ENCODE measurements around the gene SETD5. TPM values are rescaled to one million over a fixed set of nuclear protein-coding genes. Genes with fewer than 3 reads are reported as not detected.

The SETD5 gene
- total and polyA plus RNA-seq, 2 of the 8 experiments (the other 6 are each of a cell fraction or from before 2014, with no cell fraction given): 108 to 234 TPM

- Histone ChIP-seq H3K23ac (ENCODE audit: insufficient read length) (no peak overlapping the region), H2AK5ac (ENCODE audit: low read depth, low read length) (peak overlapping the region; percentile 92), H3K4ac (replicated peaks; ENCODE audit: insufficient read length, low read depth, low read length) (peak overlapping the region; percentile 99), H2BK5ac (ENCODE audit: low read depth, low read length) (peak overlapping the region; percentile 98), H2BK12ac (ENCODE audit: low read depth, low read length) (peak overlapping the region; percentile 52), H3K4me1 (replicated peaks in 1 of 4; ENCODE audit: control insufficient read depth in 3 of 4, insufficient read depth in 4 of 4, low read length in 3 of 4) (peaks cover 5 to 27% (median 12%) of the 10 kb centered on the region in 4 experiments; a peak in 6 of 7 replicates), H3K27me3 (replicated peaks in 1 of 4; ENCODE audit: control insufficient read depth in 3 of 4, extremely low read depth in 1 of 4, insufficient read depth in 3 of 4, low read length in 3 of 4) (no peaks in the 10 kb centered on the region), H4K5ac (ENCODE audit: insufficient read length, low read depth, low read length) (peak overlapping the region; percentile 52), H3K79me2 (ENCODE audit: control insufficient read depth in 1 of 2, insufficient read depth in 2 of 2, low read length in 2 of 2) (peaks cover 79 to 86% of the 10 kb centered on the region in 2 experiments), H3K23me2 (ENCODE audit: low read depth, low read length) (peaks cover 16% of the 10 kb centered on the region), H2BK20ac (ENCODE audit: low read length) (no peak overlapping the region), H4K20me1 (replicated peaks in 1 of 2; ENCODE audit: control insufficient read depth in 1 of 2, insufficient read depth in 2 of 2, low read length in 2 of 2) (peaks cover 16 to 22% of the 10 kb centered on the region in 2 experiments), H3K36me3 (ENCODE audit: control insufficient read depth in 2 of 4, insufficient read depth in 4 of 4, low read length in 3 of 4) (peaks cover 2 to 23% (median 12%) of the 10 kb centered on the region in 4 experiments; a peak in 6 of 8 replicates), H3K9ac (replicated peaks in 1 of 4; ENCODE audit: extremely low read depth in 1 of 4, low read depth in 3 of 4, low read length in 3 of 4) (peak overlapping the region; percentile 98 to 100 (median 99)), H3K56ac (replicated peaks; ENCODE audit: insufficient read length, low read depth, low read length) (peak overlapping the region; percentile 87), H3K14ac (ENCODE audit: insufficient read length) (peak overlapping the region; percentile 16), H3K9me3 (ENCODE audit: insufficient read depth in 2 of 2, low read depth in 1 of 2, low read length in 1 of 2) (no peaks in the 10 kb centered on the region), H2BK15ac (ENCODE audit: low read length) (no peak overlapping the region; the same call in 1 of the 2 replicates), H4K8ac (ENCODE audit: extremely low read depth, insufficient read depth, low read length) (peak overlapping the region; percentile 99), H3K4me2 (ENCODE audit: insufficient read depth in 1 of 2, low read depth in 2 of 2, low read length in 2 of 2) (peak overlapping the region; percentile 78 to 89), H3K4me3 (ENCODE audit: extremely low read depth in 1 of 4, insufficient read depth in 2 of 4, low read depth in 3 of 4, low read length in 4 of 4) (peak overlapping the region; percentile 95 to 99 (median 98)), H4K91ac (replicated peaks; ENCODE audit: insufficient read length, low read length) (peak overlapping the region; percentile 84), H2BK120ac (replicated peaks; ENCODE audit: low read depth, low read length) (no peak overlapping the region), H3K27ac (ENCODE audit: low read depth, low read length) (peak overlapping the region; percentile 99), H3K18ac (ENCODE audit: extremely low read depth, low read length) (peak overlapping the region; percentile 62), H2AFZ (ENCODE audit: low read length) (no peak overlapping the region), H3K79me1 (ENCODE audit: low read depth, low read length) (no peaks in the 10 kb centered on the region)
- DNase-seq (ENCODE audit: low read depth in 1 of 2, low spot score in 2 of 2) (peak in 1 of 2 experiments; percentile 65), FAIRE-seq (no peak)
- ChIA-PET POLR2A (ENCODE audit: partially characterized antibody) (interaction anchor here (0.8 to 10.0 kb wide), 28 partner anchors 9 to 405 kb away, joined by 3 to 300 read pairs (median 10); partner anchors contain the start of genes BRPF1, MTMR14 and THUMPD3), CTCF (ENCODE audit: partially characterized antibody) (interaction anchor here (2.1 to 4.7 kb wide), 2 partner anchors 26 to 45 kb away, joined by 7 to 43 read pairs; no protein-coding TSS in a partner anchor)
- WGBS, 2 experiments (ENCODE audit: extremely low coverage in 1 of 2, insufficient coverage in 1 of 2, insufficient read length in 1 of 2, insufficient replicate concordance in 2 of 2, low coverage in 1 of 2, low lambda C conversion rate in 2 of 2, missing lambda C conversion rate in 1 of 2): 3% methylated on average over 44 of the region's 47 CpGs; no CpG with 5 or more reads in 1 of the 2 experiments
- peak; percentile 46 for TF ChIP-seq TAF7 (optimal IDR thresholded peaks at IDR 0.05; ENCODE audit: borderline replicate concordance, low read depth, low read length)
- peak; percentile 65; the same call in 1 of the 2 replicates for TF ChIP-seq MAX (IDR thresholded peaks at IDR 0.05)
- TF ChIP-seq CTBP2 (IDR thresholded peaks at IDR 0.05; ENCODE audit: borderline replicate concordance, insufficient read depth, insufficient read length, low read length): no peak
- TF ChIP-seq RBBP5 (IDR thresholded peaks at IDR 0.05; ENCODE audit: borderline replicate concordance, low read depth, low read length): peak; percentile 66
- TF ChIP-seq POLR2AphosphoS5 (IDR thresholded peaks at IDR 0.05; ENCODE audit: low read depth, low read length): peak; percentile 77
- TF ChIP-seq MAFK (IDR thresholded peaks at IDR 0.05; ENCODE audit: low read depth, low read length): no peak
- TF ChIP-seq ASH2L (IDR thresholded peaks at IDR 0.05; ENCODE audit: low read length): peak; percentile 81
- TF ChIP-seq E2F6 (IDR thresholded peaks at IDR 0.05): no peak
- TF ChIP-seq USF2 (IDR thresholded peaks at IDR 0.05; ENCODE audit: low read length): no peak
Measured at GRCh38 chr3:9397906-9398699, 688 bp downstream of the SETD5 start.

Measured in H1 (cell line).